Ectodermal cell (in vitro differentiated cells): ENCODE data around the gene SPPL3.

Source experiments
- H3K27ac ChIP-seq: 2 replicates; pipeline ENCODE4 v1.7.0; 2013; ENCODE audit warnings: mild to moderate bottlenecking, low read depth, low read length; ENCODE audit not compliant: insufficient read depth, poor library complexity, severe bottlenecking
- H3K27me3 ChIP-seq: 2 replicates; pipeline ENCODE4 v1.7.0; 2013; ENCODE audit warnings: mild to moderate bottlenecking, low read length; ENCODE audit not compliant: insufficient read depth, control insufficient read depth, poor library complexity, severe bottlenecking
- H3K36me3 ChIP-seq: one replicate; pipeline ENCODE4 v1.7.0; 2013; ENCODE audit warnings: low read length; ENCODE audit not compliant: control insufficient read depth, insufficient read depth
- H3K4me1 ChIP-seq: one replicate; pipeline ENCODE4 v1.7.0; 2013; ENCODE audit warnings: low read length; ENCODE audit not compliant: control insufficient read depth, insufficient read depth
- H3K4me3 ChIP-seq: 2 replicates; pipeline ENCODE4 v1.7.0; 2013; ENCODE audit warnings: low read depth, low read length, control low read depth; ENCODE audit not compliant: insufficient read depth
- H3K9me3 ChIP-seq: 2 replicates; pipeline ENCODE4 v1.7.0; 2013; ENCODE audit warnings: mild to moderate bottlenecking, low read length, moderate library complexity; ENCODE audit not compliant: control insufficient read depth
- WGBS, 2 experiments: methylation state at CpG; one replicate each; pipeline ENCODE4 v1.1.7; 2013; ENCODE audit warnings: missing lambda C conversion rate in 2 of 2; 5-methylcytosine and 5-hydroxymethylcytosine counted together

Gene SPPL3

GRCh38 chr12:120764816-120765215 is 139.3 kb downstream of the SPPL3 start:
- Histone ChIP-seq H3K36me3 (peaks cover 35% of the 10 kb centered on the region), H3K9me3 (no peaks in the 10 kb centered on the region), H3K27me3 (no peaks in the 10 kb centered on the region), H3K27ac (no peak overlapping the region), H3K4me3 (no peak overlapping the region), H3K4me1 (peaks cover 5% of the 10 kb centered on the region)
- WGBS, 2 experiments, result 89 to 91% methylated on average over 9 of the region's 9 CpGs

- Histone ChIP-seq H3K36me3 (peaks cover 29% of the 10 kb centered on the region), H3K4me1 (peaks cover 5% of the 10 kb centered on the region), H3K27me3 (no peaks in the 10 kb centered on the region), H3K27ac (no peak overlapping the region), H3K4me3 (no peak overlapping the region), H3K9me3 (no peaks in the 10 kb centered on the region)
- 57 to 61% methylated on average over 3 of the region's 3 CpGs for WGBS, 2 experiments
These were observed 140.9 kb downstream of the SPPL3 start for GRCh38 chr12:120763250-120763649.

- Histone ChIP-seq H3K9me3 (no peaks in the 10 kb centered on the region), H3K27ac (no peak overlapping the region)
These were observed 142.1 kb downstream of the SPPL3 start for GRCh38 chr12:120762086-120762485.

GRCh38 chr12:120761519-120761934 is 142.6 kb downstream of the SPPL3 start:
- Histone ChIP-seq H3K36me3 (peaks cover 15% of the 10 kb centered on the region), H3K4me1 (peaks cover 5% of the 10 kb centered on the region), H3K4me3 (no peak overlapping the region), H3K9me3 (no peaks in the 10 kb centered on the region), H3K27me3 (no peaks in the 10 kb centered on the region), H3K27ac (no peak overlapping the region)
- WGBS, 2 experiments, result 93 to 94% methylated on average over 9 of the region's 9 CpGs

More at GRCh38 chr12:120762086-120762485, 142.1 kb downstream of the SPPL3 start:
- 92 to 93% methylated on average over 6 of the region's 6 CpGs for WGBS, 2 experiments
- Histone ChIP-seq H3K4me1 (peaks cover 5% of the 10 kb centered on the region), H3K36me3 (peaks cover 21% of the 10 kb centered on the region), H3K27me3 (no peaks in the 10 kb centered on the region), H3K4me3 (no peak overlapping the region)

- H3K4me3 ChIP-seq, result no peak overlapping the region
- WGBS, 2 experiments, result 88 to 89% methylated on average over 21 of the region's 21 CpGs
- peaks cover 9% of the 10 kb centered on the region for H3K36me3 ChIP-seq
- H3K27ac ChIP-seq, result no peak overlapping the region
- H3K27me3 ChIP-seq, result no peaks in the 10 kb centered on the region
- peaks cover 5% of the 10 kb centered on the region for H3K4me1 ChIP-seq
- no peaks in the 10 kb centered on the region for H3K9me3 ChIP-seq
These were observed 143.6 kb downstream of the SPPL3 start for GRCh38 chr12:120760349-120761254.

GRCh38 chr12:120759591-120760348 is 144.4 kb downstream of the SPPL3 start:
- H3K4me3 ChIP-seq, result no peak overlapping the region
- peaks cover 5% of the 10 kb centered on the region for H3K4me1 ChIP-seq
- H3K27me3 ChIP-seq, result no peaks in the 10 kb centered on the region
- H3K27ac ChIP-seq, result no peak overlapping the region
- H3K9me3 ChIP-seq, result no peaks in the 10 kb centered on the region
- WGBS, 2 experiments, result 83 to 86% methylated on average over 27 of the region's 27 CpGs
- peaks cover 7% of the 10 kb centered on the region for H3K36me3 ChIP-seq

- Histone ChIP-seq H3K27me3 (no peaks in the 10 kb centered on the region), H3K27ac (no peak overlapping the region), H3K9me3 (no peaks in the 10 kb centered on the region), H3K4me3 (no peak overlapping the region), H3K4me1 (peaks cover 5% of the 10 kb centered on the region), H3K36me3 (peaks cover 5% of the 10 kb centered on the region)
- WGBS, 2 experiments, result 85 to 88% methylated on average over 7 of the region's 7 CpGs
These were observed 145.2 kb downstream of the SPPL3 start for GRCh38 chr12:120758798-120759590.

GRCh38 chr12:120757949-120758348 is 146.2 kb downstream of the SPPL3 start:
- H3K4me1 ChIP-seq, result peaks cover 5% of the 10 kb centered on the region
- H3K27ac ChIP-seq, result no peak overlapping the region
- no peaks in the 10 kb centered on the region for H3K9me3 ChIP-seq
- 94 to 95% methylated on average over 6 of the region's 6 CpGs for WGBS, 2 experiments
- peaks cover 3% of the 10 kb centered on the region for H3K36me3 ChIP-seq
- H3K4me3 ChIP-seq, result no peak overlapping the region
- no peaks in the 10 kb centered on the region for H3K27me3 ChIP-seq

GRCh38 chr12:120757226-120757742 is 146.9 kb downstream of the SPPL3 start:
- H3K9me3 ChIP-seq, result no peaks in the 10 kb centered on the region
- no peaks in the 10 kb centered on the region for H3K27me3 ChIP-seq
- no peak overlapping the region for H3K4me3 ChIP-seq
- H3K4me1 ChIP-seq, result peaks cover 5% of the 10 kb centered on the region
- no peak overlapping the region for H3K27ac ChIP-seq
- no peaks in the 10 kb centered on the region for H3K36me3 ChIP-seq
- 90 to 94% methylated on average over 4 of the region's 4 CpGs for WGBS, 2 experiments
